Panc1 (cell line): ENCODE measurements around the gene RBBP8. TPM values are rescaled to one million over a fixed set of nuclear protein-coding genes. Genes with fewer than 3 reads are reported as not detected.

Experiments used
- ATAC-seq: fragments of 200-7000 bp; cut with Tn5 transposase; 2 replicates; pipeline ENCODE4 v1.9.1; 2020; ENCODE audit warnings: mild to moderate bottlenecking, moderate library complexity
- BruUV-seq: library from RNA; stranded (reverse); fragments of 400-500 nt; replicated peaks from 2 replicates; lab custom pipeline; 2021; lab: Mats Ljungman, UMichigan
- CTCF ChIA-PET: fragments of 300-600 bp; sonication (Branson Sonifier 250); formaldehyde crosslinking; loops from one replicate; lab custom pipeline; 2022; ENCODE audit warnings: antibody characterized with exemption; lab: Charles Lee
- POLR2A ChIA-PET: fragments of 300-600 bp; sonication (Branson Sonifier 250); formaldehyde crosslinking; loops from one replicate; lab custom pipeline; 2022; ENCODE audit warnings: antibody characterized with exemption; lab: Charles Lee
- DNase-seq: peaks from one replicate; pipeline ENCODE4 v3.0.0-alpha.2; 2010; ENCODE audit warnings: low read depth, low spot score
- H3K27ac ChIP-seq: 2 replicates; pipeline ENCODE4 v1.5.1; 2011; ENCODE audit warnings: mild to moderate bottlenecking, low read length, inconsistent platforms
- H3K27me3 ChIP-seq: fragments of 200-500 bp; sonication (Bioruptor generic); 2 replicates; pipeline ENCODE4 v1.6.0; 2014; ENCODE audit warnings: low read length, inconsistent platforms; ENCODE audit not compliant: control insufficient read depth, insufficient read depth
- H3K36me3 ChIP-seq: fragments of 200-500 bp; sonication (Bioruptor generic); 2 replicates; pipeline ENCODE4 v1.5.1; 2014; ENCODE audit warnings: inconsistent platforms, mild to moderate bottlenecking, low read length, moderate library complexity; ENCODE audit not compliant: control insufficient read depth, insufficient read depth
- H3K4me1 ChIP-seq: 2 replicates; pipeline ENCODE4 v1.5.1; 2011; ENCODE audit warnings: inconsistent platforms, mild to moderate bottlenecking, low read length, moderate library complexity; ENCODE audit not compliant: control insufficient read depth, insufficient read depth
- H3K4me3 ChIP-seq, 2 experiments: 2 replicates each; pipeline ENCODE4 v1.5.1; 2011 to 2012; ENCODE audit warnings: low read depth in 2 of 2, low read length in 2 of 2, mild to moderate bottlenecking in 2 of 2, inconsistent platforms in 1 of 2, moderate library complexity in 1 of 2
- H3K9me3 ChIP-seq: fragments of 200-500 bp; sonication (Bioruptor generic); 2 replicates; pipeline ENCODE4 v1.5.1; 2014; ENCODE audit warnings: low read depth, mild to moderate bottlenecking, inconsistent platforms, low read length, moderate library complexity; ENCODE audit not compliant: control insufficient read depth, insufficient read depth
- CTCF ChIP-seq: fragments of 450-650 bp; IDR thresholded peaks from 2 replicates; pipeline ENCODE4 v1.5.1; 2017; ENCODE audit warnings: mild to moderate bottlenecking
- POLR2AphosphoS5 ChIP-seq: IDR thresholded peaks from 2 replicates; pipeline ENCODE4 v1.6.1; 2012; ENCODE audit warnings: mild to moderate bottlenecking, low read depth, low read length, moderate library complexity
- SIN3A ChIP-seq: IDR thresholded peaks from 2 replicates; pipeline ENCODE4 v1.6.1; 2012; ENCODE audit warnings: low read depth, mild to moderate bottlenecking, low read length, moderate library complexity, borderline replicate concordance; ENCODE audit not compliant: insufficient read depth
- TCF7L2 ChIP-seq: IDR thresholded peaks from 2 replicates; pipeline ENCODE4 v1.6.1; 2011; ENCODE audit warnings: mild to moderate bottlenecking, low read depth, low read length, inconsistent platforms
- in situ Hi-C: cut with HindIII; loops from 2 replicates; pipeline ENCODE4 v1.10.0; 2016; ENCODE audit warnings: low sequenced_read_pairs, low pct_unique_long_range_greater_than_20kb
- intact Hi-C: fragments of 100-400 bp; cut with micrococcal nuclease; formaldehyde crosslinking; loops from one replicate; pipeline ENCODE4 v1.10.0; 2022; ENCODE audit not compliant: unreplicated experiment
- total RNA-seq: library from RNA; stranded (reverse); gene quantifications from one replicate; pipeline ENCODE4 v1.2.1, GENCODE V29; 2021; ENCODE audit not compliant: unreplicated experiment
- TF ChIP-seq, protein P1 (sequence below), 2 experiments: IDR thresholded peaks; 2 replicates each; pipeline ENCODE4 v1.6.1; 2011 to 2012; ENCODE audit warnings: low read depth in 2 of 2, control low read depth in 1 of 2, low read length in 1 of 2, mild to moderate bottlenecking in 1 of 2, moderate library complexity in 1 of 2; ENCODE audit not compliant: insufficient read depth in 1 of 2

RBBP8 gene
- total RNA-seq, 1 experiment from 2014 or later = 62.8 TPM

DNA sequence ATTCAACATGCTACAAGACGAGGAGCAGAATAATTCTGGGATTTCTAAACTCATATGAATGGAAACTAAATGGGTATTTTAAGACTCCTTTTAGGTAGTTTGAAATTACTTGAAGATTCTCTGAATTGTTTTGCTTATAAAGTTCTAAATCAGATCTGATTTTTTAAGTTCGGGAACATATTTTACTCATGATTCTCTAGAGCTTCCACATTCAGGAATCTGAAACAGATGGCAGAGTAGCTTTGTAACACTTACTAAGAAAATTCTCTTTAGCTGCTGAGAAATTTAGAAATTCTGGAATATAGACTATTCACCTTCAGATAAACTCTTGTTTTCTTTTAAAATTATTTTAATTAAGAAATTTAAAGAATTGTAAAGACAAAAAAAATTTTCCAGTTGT is 13.7 kb downstream of the RBBP8 start:
- no peak for ATAC-seq
- Histone ChIP-seq H3K27me3 (no peaks in the 10 kb centered on the region), H3K4me3 (no peak overlapping the region), H3K4me1 (no peaks in the 10 kb centered on the region), H3K36me3 (peaks cover 26% of the 10 kb centered on the region), H3K27ac (no peak overlapping the region), H3K9me3 (no peaks in the 10 kb centered on the region)
- POLR2A ChIA-PET = no interaction called here
- BruUV-seq = no TSS peak
- no peak for DNase-seq
- CTCF ChIA-PET = no interaction called here
- TF ChIP-seq, protein P1, sequence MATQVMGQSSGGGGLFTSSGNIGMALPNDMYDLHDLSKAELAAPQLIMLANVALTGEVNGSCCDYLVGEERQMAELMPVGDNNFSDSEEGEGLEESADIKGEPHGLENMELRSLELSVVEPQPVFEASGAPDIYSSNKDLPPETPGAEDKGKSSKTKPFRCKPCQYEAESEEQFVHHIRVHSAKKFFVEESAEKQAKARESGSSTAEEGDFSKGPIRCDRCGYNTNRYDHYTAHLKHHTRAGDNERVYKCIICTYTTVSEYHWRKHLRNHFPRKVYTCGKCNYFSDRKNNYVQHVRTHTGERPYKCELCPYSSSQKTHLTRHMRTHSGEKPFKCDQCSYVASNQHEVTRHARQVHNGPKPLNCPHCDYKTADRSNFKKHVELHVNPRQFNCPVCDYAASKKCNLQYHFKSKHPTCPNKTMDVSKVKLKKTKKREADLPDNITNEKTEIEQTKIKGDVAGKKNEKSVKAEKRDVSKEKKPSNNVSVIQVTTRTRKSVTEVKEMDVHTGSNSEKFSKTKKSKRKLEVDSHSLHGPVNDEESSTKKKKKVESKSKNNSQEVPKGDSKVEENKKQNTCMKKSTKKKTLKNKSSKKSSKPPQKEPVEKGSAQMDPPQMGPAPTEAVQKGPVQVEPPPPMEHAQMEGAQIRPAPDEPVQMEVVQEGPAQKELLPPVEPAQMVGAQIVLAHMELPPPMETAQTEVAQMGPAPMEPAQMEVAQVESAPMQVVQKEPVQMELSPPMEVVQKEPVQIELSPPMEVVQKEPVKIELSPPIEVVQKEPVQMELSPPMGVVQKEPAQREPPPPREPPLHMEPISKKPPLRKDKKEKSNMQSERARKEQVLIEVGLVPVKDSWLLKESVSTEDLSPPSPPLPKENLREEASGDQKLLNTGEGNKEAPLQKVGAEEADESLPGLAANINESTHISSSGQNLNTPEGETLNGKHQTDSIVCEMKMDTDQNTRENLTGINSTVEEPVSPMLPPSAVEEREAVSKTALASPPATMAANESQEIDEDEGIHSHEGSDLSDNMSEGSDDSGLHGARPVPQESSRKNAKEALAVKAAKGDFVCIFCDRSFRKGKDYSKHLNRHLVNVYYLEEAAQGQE (IDR thresholded peaks at IDR 0.05; ENCODE audit: insufficient read depth in 1 of 2, low read depth in 2 of 2, low read length in 1 of 2) = no peak
- TF ChIP-seq TCF7L2 (no peak), POLR2AphosphoS5 (no peak), CTCF (no peak), SIN3A (no peak)
- intact Hi-C loops (no loop called here), in situ Hi-C loops (no loop called here)

DNA sequence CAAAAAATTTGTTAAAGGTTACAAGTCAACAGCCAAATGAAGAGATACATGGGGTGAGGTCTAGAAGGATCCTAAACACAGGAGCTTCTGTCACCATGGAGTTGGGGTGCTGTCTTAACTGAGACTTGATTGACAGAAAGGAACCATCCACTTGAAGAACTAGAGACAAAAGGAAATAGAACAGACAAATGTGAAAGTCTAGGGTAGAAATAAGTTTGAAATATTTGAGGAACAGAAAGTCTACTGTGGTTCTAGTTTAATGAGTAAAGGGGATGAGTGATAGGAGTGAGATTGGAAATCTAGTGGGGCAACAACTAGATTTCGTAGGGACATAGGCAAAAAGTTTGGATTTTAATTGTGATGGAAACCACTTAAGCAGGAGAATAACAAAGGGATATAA is 18.7 kb downstream of the RBBP8 start:
- in situ Hi-C loops = no loop called here
- H3K27ac ChIP-seq = no peak overlapping the region
- TF ChIP-seq CTCF = no peak
- intact Hi-C loops = no loop called here
- CTCF ChIA-PET = no interaction called here
- DNase-seq = no peak
- no peaks in the 10 kb centered on the region for H3K27me3 ChIP-seq
- H3K4me3 ChIP-seq = no peak overlapping the region
- ATAC-seq = no peak
- H3K4me1 ChIP-seq = no peaks in the 10 kb centered on the region
- H3K36me3 ChIP-seq = peaks cover 29% of the 10 kb centered on the region
- BruUV-seq = no TSS peak
- no peaks in the 10 kb centered on the region for H3K9me3 ChIP-seq
- POLR2A ChIA-PET = no interaction called here

GRCh38 chr18:22952525-22952924 is 19.4 kb downstream of the RBBP8 start:
- TF ChIP-seq, protein P1 (IDR thresholded peaks at IDR 0.05; ENCODE audit: insufficient read depth in 1 of 2, low read depth in 2 of 2, low read length in 1 of 2) = no peak
- TF ChIP-seq SIN3A = no peak
- TF ChIP-seq CTCF = no peak
- TF ChIP-seq POLR2AphosphoS5 = no peak
- TF ChIP-seq TCF7L2 = no peak
- ChIA-PET CTCF (no interaction called here), POLR2A (no interaction called here)
- no peak overlapping the region for H3K4me3 ChIP-seq
- DNase-seq = no peak
- H3K36me3 ChIP-seq = peaks cover 29% of the 10 kb centered on the region
- no peaks in the 10 kb centered on the region for H3K4me1 ChIP-seq
- no peaks in the 10 kb centered on the region for H3K27me3 ChIP-seq
- no peaks in the 10 kb centered on the region for H3K9me3 ChIP-seq
- BruUV-seq = no TSS peak
- intact Hi-C loops (no loop called here), in situ Hi-C loops (no loop called here)
- H3K27ac ChIP-seq = no peak overlapping the region
- no peak for ATAC-seq
